HL-60 (cell line): ENCODE results near the gene SCIN.
"Not testable (repeated sequence)": the region's sequence is repeated elsewhere in the genome, so short reads cannot be mapped to it uniquely, and the experiment has no call there.

ENCODE experiments used
- DNase-seq, 2 experiments: peaks; one replicate each; pipeline ENCODE4 v3.0.0-alpha.2; 2010 to 2020; ENCODE audit warnings: low read depth in 1 of 2, low spot score in 1 of 2
- H3K27ac ChIP-seq: fragments of 250-450 bp; sonication (Bioruptor Pico); replicated peaks from 2 replicates; pipeline ENCODE4 v1.5.1; 2020; ENCODE audit warnings: mild to moderate bottlenecking, moderate library complexity
- H3K27me3 ChIP-seq: fragments of 250-450 bp; sonication (Bioruptor Pico); 2 replicates; pipeline ENCODE4 v1.5.1; 2021; ENCODE audit warnings: mild to moderate bottlenecking, moderate library complexity; ENCODE audit not compliant: insufficient read depth, poor library complexity, severe bottlenecking
- H3K4me3 ChIP-seq: replicated peaks from 2 replicates; pipeline ENCODE4 v1.5.1; 2011; ENCODE audit warnings: mild to moderate bottlenecking, control low read depth, low read length; ENCODE audit not compliant: insufficient read depth
- GABPA ChIP-seq: IDR thresholded peaks from 2 replicates; pipeline ENCODE4 v1.6.1; 2012; ENCODE audit warnings: low read depth
- POLR2AphosphoS5 ChIP-seq: IDR thresholded peaks from 2 replicates; pipeline ENCODE4 v1.6.1; 2012; ENCODE audit warnings: low read depth
- REST ChIP-seq: IDR thresholded peaks from 2 replicates; pipeline ENCODE4 v1.6.1; 2012; ENCODE audit warnings: low read depth; ENCODE audit not compliant: insufficient replicate concordance
- SPI1 ChIP-seq: IDR thresholded peaks from 2 replicates; pipeline ENCODE4 v1.6.1; 2012; ENCODE audit warnings: low read depth, mild to moderate bottlenecking, borderline replicate concordance
- long read RNA-seq: library from polyadenylated mRNA; unstranded; transcript quantifications from one replicate; pipeline ENCODE4 v2.0.0, GENCODE V29; 2020
- TF ChIP-seq, protein P1 (sequence below): IDR thresholded peaks from one replicate; pipeline ENCODE4 v1.5.1; 2011; ENCODE audit warnings: low read length, control low read depth, inconsistent platforms; ENCODE audit not compliant: insufficient read depth

Gene SCIN
- long read RNA-seq: 0 reads

DNA sequence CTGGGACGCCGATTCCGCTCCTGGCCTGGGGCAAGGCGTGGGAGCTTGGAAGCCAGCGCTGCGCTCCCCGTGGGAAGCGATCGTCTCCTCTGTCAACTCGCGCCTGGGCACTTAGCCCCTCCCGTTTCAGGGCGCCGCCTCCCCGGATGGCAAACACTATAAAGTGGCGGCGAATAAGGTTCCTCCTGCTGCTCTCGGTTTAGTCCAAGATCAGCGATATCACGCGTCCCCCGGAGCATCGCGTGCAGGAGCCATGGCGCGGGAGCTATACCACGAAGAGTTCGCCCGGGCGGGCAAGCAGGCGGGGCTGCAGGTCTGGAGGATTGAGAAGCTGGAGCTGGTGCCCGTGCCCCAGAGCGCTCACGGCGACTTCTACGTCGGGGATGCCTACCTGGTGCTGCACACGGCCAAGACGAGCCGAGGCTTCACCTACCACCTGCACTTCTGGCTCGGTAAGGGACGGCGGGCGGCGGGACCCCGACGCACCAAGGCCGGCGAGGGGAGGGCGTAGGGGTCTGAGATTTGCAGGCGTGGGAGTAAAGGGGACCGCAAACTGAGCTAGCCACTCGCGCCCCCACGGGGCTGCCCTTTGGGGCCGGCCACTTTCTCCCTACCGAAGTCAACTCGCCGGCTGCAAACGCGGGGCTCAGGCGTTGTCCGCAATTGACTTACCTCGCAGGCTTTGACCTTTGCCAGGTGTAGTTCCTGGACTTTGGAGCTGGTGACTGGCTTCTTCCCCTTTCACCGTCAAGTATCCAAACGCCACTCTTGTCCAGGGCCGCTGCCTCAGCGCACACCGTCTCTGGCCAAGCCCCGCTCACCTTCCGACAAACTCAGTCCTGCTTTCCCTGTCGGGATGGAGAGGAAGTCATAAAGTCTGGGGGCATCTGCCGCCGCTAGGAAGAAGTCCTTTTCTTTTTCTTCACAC, at the start of gene SCIN:
SCIN (plus strand) TSS at position 187 of the 928 bp plus-strand sequence; CDS start at position 254, 67 bp downstream.
- Histone ChIP-seq H3K4me3 (peak within 1 kb of the TSS; percentile 56), H3K27me3 (no peaks in the 10 kb centered on the region), H3K27ac (no peak within 1 kb of the TSS)
- peak in 1 of 2 experiments; percentile 50 for DNase-seq
- TF ChIP-seq SPI1 (no peak), POLR2AphosphoS5 (no peak), REST (no peak)
- TF ChIP-seq, protein P1, sequence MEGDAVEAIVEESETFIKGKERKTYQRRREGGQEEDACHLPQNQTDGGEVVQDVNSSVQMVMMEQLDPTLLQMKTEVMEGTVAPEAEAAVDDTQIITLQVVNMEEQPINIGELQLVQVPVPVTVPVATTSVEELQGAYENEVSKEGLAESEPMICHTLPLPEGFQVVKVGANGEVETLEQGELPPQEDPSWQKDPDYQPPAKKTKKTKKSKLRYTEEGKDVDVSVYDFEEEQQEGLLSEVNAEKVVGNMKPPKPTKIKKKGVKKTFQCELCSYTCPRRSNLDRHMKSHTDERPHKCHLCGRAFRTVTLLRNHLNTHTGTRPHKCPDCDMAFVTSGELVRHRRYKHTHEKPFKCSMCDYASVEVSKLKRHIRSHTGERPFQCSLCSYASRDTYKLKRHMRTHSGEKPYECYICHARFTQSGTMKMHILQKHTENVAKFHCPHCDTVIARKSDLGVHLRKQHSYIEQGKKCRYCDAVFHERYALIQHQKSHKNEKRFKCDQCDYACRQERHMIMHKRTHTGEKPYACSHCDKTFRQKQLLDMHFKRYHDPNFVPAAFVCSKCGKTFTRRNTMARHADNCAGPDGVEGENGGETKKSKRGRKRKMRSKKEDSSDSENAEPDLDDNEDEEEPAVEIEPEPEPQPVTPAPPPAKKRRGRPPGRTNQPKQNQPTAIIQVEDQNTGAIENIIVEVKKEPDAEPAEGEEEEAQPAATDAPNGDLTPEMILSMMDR: no peak

DNA sequence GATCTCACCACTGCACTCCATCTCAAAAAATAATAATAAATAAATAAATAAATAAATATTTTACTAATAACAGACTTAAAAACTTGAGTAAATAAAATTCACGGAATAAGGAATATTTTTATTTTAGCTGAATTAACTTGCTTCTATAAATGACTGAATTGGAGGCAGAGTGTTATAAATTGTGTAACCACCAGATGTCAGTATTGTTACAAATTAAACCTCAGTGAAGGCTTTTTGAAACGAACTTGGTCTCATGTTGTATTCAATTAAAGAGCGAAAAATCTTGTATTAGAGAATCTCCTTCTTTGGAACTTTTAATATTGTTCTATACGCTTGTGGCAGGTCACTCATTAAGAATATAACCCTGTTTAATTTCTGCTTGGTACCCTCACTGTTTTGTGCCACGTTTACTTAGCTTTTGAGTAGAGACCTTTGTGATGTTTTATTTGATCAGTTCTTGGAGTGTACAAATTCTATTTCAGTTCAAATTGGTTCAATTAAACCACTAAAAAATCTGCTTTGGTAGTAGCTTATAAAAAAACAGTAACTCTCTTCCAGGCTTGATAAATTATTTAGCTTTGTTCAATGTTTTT, 45.6 kb upstream of the SCIN start:
- no peak overlapping the region for H3K4me3 ChIP-seq
- DNase-seq: peak in 1 of 2 experiments; percentile 16
- no peaks in the 10 kb centered on the region for H3K27me3 ChIP-seq
- H3K27ac ChIP-seq: no peak overlapping the region
- TF ChIP-seq, protein P1: peak; percentile 10
- TF ChIP-seq GABPA: no peak

- DNase-seq, H3K27ac ChIP-seq, H3K27me3 ChIP-seq, H3K4me3 ChIP-seq: not testable (repeated sequence)
These were observed 43.8 kb upstream of the SCIN start for GRCh38 chr7:12526693-12527092.

DNA sequence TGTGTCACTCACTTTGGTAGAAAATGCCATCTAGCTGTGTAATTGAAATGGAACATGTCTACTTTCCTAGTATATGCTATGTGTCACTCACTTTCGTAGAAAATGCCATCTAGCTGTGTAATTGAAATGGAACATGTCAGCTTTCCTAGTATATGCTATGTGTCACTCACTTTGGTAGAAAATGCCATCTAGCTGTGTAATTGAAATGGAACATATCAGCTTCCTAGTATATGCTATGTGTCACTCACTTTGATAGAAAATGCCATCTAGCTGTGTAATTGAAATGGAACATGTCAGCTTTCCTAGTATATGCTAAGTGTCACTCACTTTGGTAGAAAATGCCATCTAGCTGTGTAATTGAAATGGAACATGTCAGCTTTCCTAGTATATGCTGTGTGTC, 42.9 kb upstream of the SCIN start:
- H3K27me3 ChIP-seq, H3K27ac ChIP-seq, H3K4me3 ChIP-seq, DNase-seq: not testable (repeated sequence)

GRCh38 chr7:12529971-12530710, 40.4 kb upstream of the SCIN start:
- no peak overlapping the region for H3K4me3 ChIP-seq
- no peak overlapping the region for H3K27ac ChIP-seq
- H3K27me3 ChIP-seq: no peaks in the 10 kb centered on the region
- TF ChIP-seq SPI1: no peak
- no peak for TF ChIP-seq POLR2AphosphoS5
- TF ChIP-seq, protein P1: no peak
- no peak for TF ChIP-seq REST
- no peak for TF ChIP-seq GABPA
- DNase-seq: no peak
